GM12801 (cell line): ENCODE measurements around the gene CHRNA9.

Experiments used
- TF ChIP-seq, protein P1 (sequence below): IDR thresholded peaks from one replicate; pipeline ENCODE4 v1.5.1; 2011; ENCODE audit warnings: control low read depth; ENCODE audit not compliant: insufficient read length; ENCODE audit errors: extremely low read depth

CHRNA9 gene

GRCh38 chr4:40365766-40366165, 30.6 kb downstream of the CHRNA9 start:
- TF ChIP-seq, protein P1, sequence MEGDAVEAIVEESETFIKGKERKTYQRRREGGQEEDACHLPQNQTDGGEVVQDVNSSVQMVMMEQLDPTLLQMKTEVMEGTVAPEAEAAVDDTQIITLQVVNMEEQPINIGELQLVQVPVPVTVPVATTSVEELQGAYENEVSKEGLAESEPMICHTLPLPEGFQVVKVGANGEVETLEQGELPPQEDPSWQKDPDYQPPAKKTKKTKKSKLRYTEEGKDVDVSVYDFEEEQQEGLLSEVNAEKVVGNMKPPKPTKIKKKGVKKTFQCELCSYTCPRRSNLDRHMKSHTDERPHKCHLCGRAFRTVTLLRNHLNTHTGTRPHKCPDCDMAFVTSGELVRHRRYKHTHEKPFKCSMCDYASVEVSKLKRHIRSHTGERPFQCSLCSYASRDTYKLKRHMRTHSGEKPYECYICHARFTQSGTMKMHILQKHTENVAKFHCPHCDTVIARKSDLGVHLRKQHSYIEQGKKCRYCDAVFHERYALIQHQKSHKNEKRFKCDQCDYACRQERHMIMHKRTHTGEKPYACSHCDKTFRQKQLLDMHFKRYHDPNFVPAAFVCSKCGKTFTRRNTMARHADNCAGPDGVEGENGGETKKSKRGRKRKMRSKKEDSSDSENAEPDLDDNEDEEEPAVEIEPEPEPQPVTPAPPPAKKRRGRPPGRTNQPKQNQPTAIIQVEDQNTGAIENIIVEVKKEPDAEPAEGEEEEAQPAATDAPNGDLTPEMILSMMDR = no peak

DNA sequence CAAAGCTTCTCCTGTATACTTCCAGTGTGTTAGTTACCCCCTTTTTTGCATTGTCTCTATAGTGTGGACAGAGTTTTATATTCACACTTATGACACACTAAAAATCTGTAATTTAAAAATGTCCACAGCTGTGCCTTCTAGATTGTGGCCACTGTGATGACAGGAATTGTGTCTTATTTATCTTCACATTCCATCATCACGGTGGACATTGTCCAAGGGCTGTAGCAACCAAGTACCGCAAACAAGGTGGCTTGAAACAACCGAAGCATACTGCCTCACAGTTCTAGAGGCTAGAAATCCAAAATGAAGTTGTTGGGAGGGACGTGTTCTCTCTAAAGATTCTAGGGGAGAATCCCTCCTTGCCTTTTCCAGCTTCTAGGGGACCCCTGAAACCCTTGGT, 32.3 kb downstream of the CHRNA9 start:
- TF ChIP-seq, protein P1 = no peak

DNA sequence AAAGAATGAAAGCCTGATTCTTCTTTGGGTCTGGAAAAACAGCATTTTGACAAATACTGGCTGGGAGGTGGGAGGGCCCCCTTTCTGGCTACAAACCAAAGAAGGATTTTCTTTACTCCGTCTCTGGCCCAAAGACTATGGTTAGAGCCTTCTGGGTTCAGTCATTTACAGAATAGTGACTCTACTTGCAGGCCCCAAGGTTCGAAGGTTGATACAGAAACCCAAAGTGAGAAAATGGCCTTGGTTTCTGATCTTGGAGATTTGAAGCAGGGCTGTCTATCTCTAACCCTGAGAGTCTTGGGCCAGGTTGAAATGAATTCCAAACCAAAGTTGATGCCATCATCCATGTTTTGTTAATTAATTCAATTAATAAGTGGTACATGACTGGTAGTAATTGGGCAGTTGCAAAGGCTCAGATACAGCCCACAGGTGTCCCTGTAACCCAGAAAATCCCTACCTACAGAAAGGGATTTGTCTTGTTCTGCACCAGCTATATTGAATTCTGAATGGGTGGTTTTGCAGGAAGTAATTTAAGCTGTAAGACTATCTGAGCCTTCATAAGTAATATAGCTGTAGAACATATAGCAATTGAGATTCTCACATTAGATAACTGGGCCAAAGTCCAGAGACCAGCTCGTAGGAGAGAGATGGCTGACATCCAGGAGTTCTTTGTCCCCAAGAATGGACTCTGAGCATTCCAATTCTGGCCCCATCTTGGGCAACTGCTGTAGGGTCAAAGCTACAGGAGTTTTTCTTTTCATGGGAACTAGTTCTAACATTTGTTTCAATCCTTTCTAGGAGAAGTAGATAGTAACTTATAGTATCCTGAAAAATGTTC, 34.5 kb downstream of the CHRNA9 start:
- TF ChIP-seq, protein P1 = no peak

DNA sequence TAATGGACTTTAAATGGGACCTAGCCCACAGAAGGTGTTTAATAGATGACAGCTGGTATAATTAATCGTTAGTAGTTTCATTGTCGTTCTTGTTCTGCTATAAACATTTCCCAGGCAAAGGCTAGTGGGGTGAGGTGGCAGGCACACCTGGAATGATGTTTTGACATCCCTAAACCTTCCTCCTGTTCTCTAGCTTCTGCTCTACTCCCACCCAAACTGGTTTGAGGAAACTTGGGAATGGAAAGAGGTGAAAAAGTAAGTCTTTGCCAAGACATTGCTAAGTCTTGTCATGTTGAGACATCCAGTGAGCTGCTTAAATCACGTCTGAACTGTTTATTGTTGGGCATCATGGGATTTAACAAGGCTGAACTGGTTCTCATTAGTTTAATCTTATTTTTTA, 37.5 kb downstream of the CHRNA9 start:
- TF ChIP-seq, protein P1 = no peak

GRCh38 chr4:40373636-40374035, 38.5 kb downstream of the CHRNA9 start:
- TF ChIP-seq, protein P1 = no peak

- TF ChIP-seq, protein P1 = no peak
Measured at GRCh38 chr4:40375095-40375494, 40.0 kb downstream of the CHRNA9 start.

- TF ChIP-seq, protein P1 = no peak
Measured at GRCh38 chr4:40375620-40376019, 40.5 kb downstream of the CHRNA9 start.
